DND-41 (cell line): ENCODE measurements around the gene TSNAX.

ENCODE experiments used
- ATAC-seq: fragments of 200-7000 bp; cut with Tn5 transposase; 3 replicates; pipeline ENCODE4 v1.9.1; 2021; ENCODE audit warnings: low read depth; ENCODE audit not compliant: insufficient read depth
- DNase-seq: peaks from one replicate; pipeline ENCODE4 v3.0.0-alpha.2; 2020
- H2AFZ ChIP-seq: 2 replicates; pipeline ENCODE4 v1.6.0; 2012; ENCODE audit warnings: low read depth, low read length
- H3K27ac ChIP-seq: 2 replicates; pipeline ENCODE4 v1.5.1; 2012; ENCODE audit warnings: low read length, inconsistent platforms
- H3K27me3 ChIP-seq: fragments of 200-600 bp; sonication (generic); 2 replicates; pipeline ENCODE4 v1.6.0; 2012; ENCODE audit warnings: low read length, mild to moderate bottlenecking, inconsistent platforms; ENCODE audit not compliant: insufficient read depth, poor library complexity
- H3K36me3 ChIP-seq: 2 replicates; pipeline ENCODE4 v1.5.1; 2012; ENCODE audit warnings: low read length, inconsistent platforms; ENCODE audit not compliant: insufficient read depth
- H3K4me1 ChIP-seq: 2 replicates; pipeline ENCODE4 v1.5.1; 2012; ENCODE audit warnings: mild to moderate bottlenecking, low read length; ENCODE audit not compliant: insufficient read depth
- H3K4me2 ChIP-seq: 2 replicates; pipeline ENCODE4 v1.6.0; 2012; ENCODE audit warnings: mild to moderate bottlenecking, moderate library complexity, low read length, inconsistent platforms; ENCODE audit not compliant: insufficient read depth
- H3K4me3 ChIP-seq, 2 experiments: fragments of 200-600 bp in 1 of 2; shearing (Covaris generic) in 1 of 2; 2 replicates each; pipeline ENCODE4 v1.5.1; 2012 to 2016; ENCODE audit warnings: inconsistent platforms in 2 of 2, low read length in 2 of 2, mild to moderate bottlenecking in 2 of 2, low read depth in 1 of 2, moderate library complexity in 1 of 2
- H3K79me2 ChIP-seq: 2 replicates; pipeline ENCODE4 v1.6.0; 2012; ENCODE audit warnings: low read length, inconsistent platforms; ENCODE audit not compliant: insufficient read depth
- H3K9ac ChIP-seq: 2 replicates; pipeline ENCODE4 v1.6.0; 2012; ENCODE audit warnings: low read depth, mild to moderate bottlenecking, inconsistent platforms, low read length, moderate library complexity
- H3K9me3 ChIP-seq: 2 replicates; pipeline ENCODE4 v1.5.1; 2012; ENCODE audit warnings: low read length, moderate library complexity, mild to moderate bottlenecking, inconsistent platforms; ENCODE audit not compliant: insufficient read depth, severe bottlenecking
- H4K20me1 ChIP-seq: 2 replicates; pipeline ENCODE4 v1.6.0; 2012; ENCODE audit warnings: low read length; ENCODE audit not compliant: insufficient read depth
- CTCF ChIP-seq: IDR thresholded peaks from 2 replicates; pipeline ENCODE4 v1.5.1; 2012; ENCODE audit warnings: borderline replicate concordance, low read length, moderate library complexity, mild to moderate bottlenecking; ENCODE audit not compliant: poor library complexity, severe bottlenecking; ENCODE audit errors: extremely low read depth
- EZH2 ChIP-seq: IDR thresholded peaks from 3 replicates; pipeline ENCODE4 v1.6.1; 2012; ENCODE audit warnings: borderline replicate concordance, low read depth, mild to moderate bottlenecking, moderate library complexity, low read length, inconsistent platforms; ENCODE audit not compliant: severe bottlenecking

TSNAX gene

GRCh38 chr1:231533240-231533639 is 4.8 kb downstream of the TSNAX start:
- Histone ChIP-seq H3K27ac (no peak overlapping the region), H3K4me2 (no peak overlapping the region), H3K27me3 (no peaks in the 10 kb centered on the region), H3K36me3 (peaks cover 62% of the 10 kb centered on the region), H3K79me2 (peaks cover 79% of the 10 kb centered on the region), H3K4me1 (peaks cover 32% of the 10 kb centered on the region), H3K4me3 (no peak overlapping the region), H4K20me1 (no peaks in the 10 kb centered on the region), H2AFZ (no peak overlapping the region), H3K9ac (no peak overlapping the region), H3K9me3 (no peaks in the 10 kb centered on the region)
- no peak for ATAC-seq
- no peak for TF ChIP-seq CTCF
- no peak for TF ChIP-seq EZH2
- no peak for DNase-seq

- peaks cover 77% of the 10 kb centered on the region for H3K79me2 ChIP-seq
- no peak for TF ChIP-seq EZH2
- TF ChIP-seq CTCF, result no peak
- no peak for ATAC-seq
Observed at GRCh38 chr1:231534703-231535159, 6.3 kb downstream of the TSNAX start.

GRCh38 chr1:231536099-231536498 is 7.6 kb downstream of the TSNAX start:
- Histone ChIP-seq H3K4me1 (peaks cover 11% of the 10 kb centered on the region; the same call in 1 of the 2 replicates), H3K36me3 (peaks cover 79% of the 10 kb centered on the region), H3K27me3 (no peaks in the 10 kb centered on the region), H3K9me3 (peaks cover 11% of the 10 kb centered on the region), H3K4me2 (no peak overlapping the region), H3K79me2 (peaks cover 71% of the 10 kb centered on the region), H3K4me3 (no peak overlapping the region), H2AFZ (no peak overlapping the region), H4K20me1 (no peaks in the 10 kb centered on the region), H3K9ac (no peak overlapping the region), H3K27ac (no peak overlapping the region)
- no peak for TF ChIP-seq EZH2
- DNase-seq (no peak), ATAC-seq (no peak)

More at GRCh38 chr1:231534703-231535159, 6.3 kb downstream of the TSNAX start:
- Histone ChIP-seq H3K27ac (no peak overlapping the region), H3K4me2 (no peak overlapping the region), H3K4me3 (no peak overlapping the region), H3K36me3 (peaks cover 76% of the 10 kb centered on the region), H3K9me3 (peaks cover 5% of the 10 kb centered on the region), H4K20me1 (no peaks in the 10 kb centered on the region), H3K4me1 (peaks cover 25% of the 10 kb centered on the region), H3K9ac (no peak overlapping the region), H2AFZ (no peak overlapping the region), H3K27me3 (no peaks in the 10 kb centered on the region)
- DNase-seq, result no peak

- H3K36me3 ChIP-seq, result peaks cover 87% of the 10 kb centered on the region
- no peak for DNase-seq
- ATAC-seq, result no peak
- H3K4me1 ChIP-seq, result no peaks in the 10 kb centered on the region
- no peaks in the 10 kb centered on the region for H3K27me3 ChIP-seq
- TF ChIP-seq CTCF, result no peak
- no peak for TF ChIP-seq EZH2
- peaks cover 36% of the 10 kb centered on the region for H3K79me2 ChIP-seq
- H3K4me2 ChIP-seq, result no peak overlapping the region
- no peak overlapping the region for H3K4me3 ChIP-seq
- H3K9me3 ChIP-seq, result peaks cover 11% of the 10 kb centered on the region
- H3K9ac ChIP-seq, result no peak overlapping the region
- H2AFZ ChIP-seq, result no peak overlapping the region
- H3K27ac ChIP-seq, result no peak overlapping the region
- H4K20me1 ChIP-seq, result no peaks in the 10 kb centered on the region
Observed at GRCh38 chr1:231540847-231541246, 12.4 kb downstream of the TSNAX start.
